Skin of body (tissue), 2 donors: Measurements from ENCODE around the gene ZNF814. TPM values are rescaled to one million over a fixed set of nuclear protein-coding genes. Genes with fewer than 3 reads are reported as not detected.
"Not testable (repeated sequence)": the region's sequence is repeated elsewhere in the genome, so short reads cannot be mapped to it uniquely, and the experiment has no call there.

Experiments used
- DNase-seq: peaks from one replicate; lab custom pipeline; 2025; lab: John Stamatoyannopoulos, UW
- total RNA-seq: library from RNA; depleted of rRNA; stranded (reverse); fragments of >200 nt; gene quantifications from one replicate; pipeline ENCODE4 v1.2.3, GENCODE V29; 2014

The ZNF814 gene
- total RNA-seq, 1 donor from 2014 or later, result 15.6 TPM

DNA sequence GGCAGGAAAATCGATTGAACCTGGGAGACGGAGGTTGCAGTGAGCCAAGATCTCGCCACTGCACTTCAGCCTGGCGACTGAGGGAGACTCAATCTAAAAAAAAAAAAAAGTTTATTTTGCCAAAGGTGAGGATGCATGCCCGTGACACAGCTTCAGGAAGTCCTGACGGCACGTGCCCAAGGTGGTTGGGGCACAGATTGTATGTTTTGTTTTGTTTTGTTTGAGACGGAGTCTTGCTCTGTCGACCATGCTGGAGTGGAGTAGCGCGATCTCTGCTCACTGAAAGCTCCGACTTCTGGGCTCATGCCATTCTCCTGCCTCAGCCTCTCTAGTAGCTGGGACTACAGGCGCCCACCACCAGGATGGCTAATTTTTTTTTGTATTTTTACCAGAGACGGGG is 70.9 kb downstream of the ZNF814 start:
- DNase-seq, result no peak

DNA sequence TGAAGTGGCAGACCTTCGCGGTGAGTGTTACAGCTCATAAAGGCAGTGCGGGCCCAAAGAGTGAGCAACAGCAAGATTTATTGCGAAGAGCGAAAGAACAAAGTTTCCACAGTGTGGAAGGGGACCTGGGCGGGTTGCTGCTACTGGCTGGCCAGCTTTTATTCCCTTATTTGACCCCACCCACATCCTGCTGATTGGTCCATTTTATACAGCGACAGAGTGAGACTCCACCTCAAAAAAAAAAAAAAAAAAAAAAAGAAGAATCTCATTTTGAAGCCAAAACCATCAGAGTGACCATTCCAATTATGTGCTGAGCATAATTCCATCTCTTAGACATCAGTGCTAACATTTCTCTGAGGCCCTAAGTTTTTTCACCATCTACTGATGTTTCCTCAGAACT is 72.2 kb downstream of the ZNF814 start:
- no peak for DNase-seq

DNA sequence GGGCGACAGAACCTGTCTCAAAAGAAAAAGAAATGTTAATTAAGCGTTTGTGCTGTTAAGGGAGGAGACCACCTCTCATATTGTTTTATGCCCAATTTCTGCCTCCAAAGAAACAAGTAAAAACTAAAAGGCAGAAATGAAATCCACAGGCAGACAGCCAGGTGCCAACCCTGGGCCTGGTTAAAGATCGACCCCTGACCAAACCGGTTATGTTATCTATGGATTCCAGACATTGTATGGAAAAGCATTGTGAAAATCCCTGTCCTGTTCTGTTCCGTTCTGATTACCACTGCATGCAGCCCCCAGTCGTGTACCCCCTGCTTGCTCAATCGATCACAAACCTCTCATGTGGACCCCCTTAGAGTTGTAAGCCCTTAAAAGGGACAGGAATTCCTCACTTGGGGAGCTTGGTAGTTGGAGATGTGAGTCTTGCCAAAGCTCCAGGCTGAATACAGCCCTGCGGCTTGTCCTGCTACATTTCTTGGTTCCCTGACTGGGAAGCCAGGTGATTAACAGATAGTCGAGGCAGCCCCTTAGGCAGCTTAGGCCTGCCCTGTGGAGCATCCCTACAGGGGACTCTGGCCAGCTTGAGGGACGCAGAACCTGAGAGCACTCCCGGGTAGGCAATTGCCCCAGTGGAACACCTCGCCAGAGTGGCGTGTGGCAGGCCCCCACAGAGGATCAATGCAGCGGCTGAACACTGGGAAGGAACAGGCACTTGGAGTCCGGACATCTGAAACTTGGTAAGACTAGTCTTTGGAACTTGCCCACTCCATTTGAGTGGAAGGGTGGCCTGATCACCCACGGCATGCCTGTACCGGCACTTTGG is 73.4 kb downstream of the ZNF814 start:
- DNase-seq, result no peak

DNA sequence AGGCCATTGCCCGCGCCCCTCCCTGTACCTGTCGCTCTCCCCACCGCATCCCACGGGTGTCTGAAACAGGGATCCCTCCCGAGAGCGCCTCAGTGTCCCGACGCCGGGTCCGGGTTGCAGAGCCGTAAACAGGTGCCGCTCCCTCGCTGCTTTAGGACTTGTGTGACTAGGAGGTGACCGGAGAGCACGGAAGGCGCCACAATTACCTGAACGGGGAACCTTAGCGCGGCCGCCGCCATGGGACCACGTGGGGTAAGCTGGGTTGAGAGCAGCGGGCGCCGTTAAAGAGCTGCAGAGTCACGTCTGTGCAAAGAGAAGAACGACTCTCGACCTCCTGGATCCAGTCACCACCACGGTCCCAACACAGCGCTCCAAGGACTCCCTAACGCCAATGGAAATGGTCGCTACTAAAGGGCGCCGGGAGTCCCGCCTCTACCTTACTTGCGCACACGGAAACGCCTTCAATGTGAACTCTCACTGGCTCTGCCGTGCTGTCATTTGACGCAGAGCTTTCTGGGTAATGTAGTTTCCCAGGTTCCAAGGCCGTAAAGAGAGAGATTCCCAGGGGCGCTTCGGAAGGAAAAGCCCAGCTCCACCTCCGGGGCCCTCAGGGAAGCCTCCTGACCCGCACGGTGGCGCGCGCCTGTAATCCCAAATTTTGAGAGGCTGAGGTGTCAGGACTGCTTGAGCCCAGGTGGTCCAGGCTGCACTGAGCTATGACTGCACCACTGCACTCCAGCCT is 74.2 kb downstream of the ZNF814 start, which contains the start of gene ZNF552:
Gene ZNF552, minus strand, starts transcription at position 409 of the 742 bp plus-strand sequence. Its CDS starts 170 bp downstream, at position 239.
- peak; percentile 91 for DNase-seq

DNA sequence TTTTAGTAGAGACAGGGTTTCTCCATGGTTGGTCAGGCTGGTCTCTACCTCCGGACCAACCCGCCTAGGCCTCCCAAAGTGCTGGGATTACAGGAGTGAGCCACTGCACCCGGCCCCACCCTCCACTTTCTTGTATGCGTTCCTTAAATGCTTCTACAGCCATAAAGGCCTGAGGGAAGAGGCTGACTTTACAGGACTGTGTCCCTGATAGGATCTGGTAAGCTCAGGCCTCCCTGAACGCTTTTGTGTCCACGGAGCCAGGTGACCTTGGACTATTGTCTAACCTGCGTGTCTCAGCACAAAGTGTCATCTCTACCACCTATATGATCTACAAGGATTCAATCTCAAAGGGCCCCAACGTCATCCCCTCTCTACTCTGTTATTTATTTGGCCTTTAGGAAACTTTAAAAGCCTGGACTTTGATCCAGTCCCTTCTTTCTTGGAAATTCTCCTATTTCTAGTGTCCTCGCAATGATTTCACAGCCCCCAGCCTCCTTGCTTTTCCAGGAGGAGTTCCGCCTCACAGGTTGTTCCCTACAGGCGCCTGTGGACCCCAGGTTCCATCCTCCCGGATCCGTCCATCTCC is 74.8 kb downstream of the ZNF814 start:
- DNase-seq, result no peak

DNA sequence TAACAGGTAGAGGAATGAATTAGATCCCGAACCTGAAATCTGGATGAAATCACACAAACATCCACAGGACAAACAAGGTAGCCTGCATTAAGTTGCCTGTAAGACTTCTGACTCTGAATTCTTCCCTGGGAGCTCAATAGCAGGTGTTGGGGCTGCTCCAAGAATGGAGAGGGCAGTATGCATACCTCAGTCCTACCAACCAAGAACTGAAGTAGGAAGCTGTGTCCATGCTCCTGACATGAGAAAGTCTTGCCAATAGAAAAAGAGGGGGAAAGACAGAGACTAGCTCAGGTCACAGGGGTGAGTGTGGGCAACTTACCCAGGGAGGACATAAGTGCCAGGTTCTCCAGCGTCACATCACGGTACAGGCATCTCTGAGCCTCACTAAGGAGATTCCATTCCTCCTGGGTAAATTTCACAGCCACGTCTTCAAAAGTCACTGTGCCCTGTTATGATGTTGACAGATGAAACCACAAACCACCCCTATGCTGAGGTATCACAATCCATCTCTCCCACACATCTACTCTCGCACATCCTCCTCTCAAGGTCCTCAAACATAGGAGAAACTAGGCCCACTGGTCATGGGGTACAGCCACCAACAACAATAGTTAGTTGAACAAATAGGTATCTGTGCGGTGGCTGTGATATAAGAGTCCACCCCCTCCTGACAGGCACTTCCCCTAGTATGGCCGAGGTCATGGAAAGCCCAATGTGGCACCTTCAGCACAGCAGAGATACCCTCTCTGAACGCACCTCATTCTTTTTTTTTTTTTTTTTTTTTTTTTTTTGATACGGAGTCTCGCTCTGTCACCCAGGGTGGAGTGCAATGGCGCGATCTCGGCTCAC is 75.6 kb downstream of the ZNF814 start:
- DNase-seq, result not testable (repeated sequence)

DNA sequence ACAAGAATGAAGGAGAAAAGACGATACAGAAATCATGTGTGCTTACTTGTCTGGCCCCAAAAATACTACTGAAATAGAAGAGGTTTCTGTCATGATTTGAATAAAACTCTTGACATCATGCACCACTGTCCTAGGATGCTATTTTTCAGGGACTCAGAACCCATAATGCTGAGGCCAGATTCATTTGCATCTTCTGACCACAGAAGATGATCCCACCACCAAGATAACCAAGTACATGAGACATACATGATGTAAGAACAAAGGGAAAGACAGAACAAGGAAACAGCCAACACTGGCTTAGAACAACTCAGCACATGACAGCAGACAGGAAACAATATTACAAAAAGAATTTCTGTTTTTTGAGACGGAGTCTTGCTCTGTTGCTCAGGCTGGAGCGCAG is 76.6 kb downstream of the ZNF814 start:
- DNase-seq, result no peak

DNA sequence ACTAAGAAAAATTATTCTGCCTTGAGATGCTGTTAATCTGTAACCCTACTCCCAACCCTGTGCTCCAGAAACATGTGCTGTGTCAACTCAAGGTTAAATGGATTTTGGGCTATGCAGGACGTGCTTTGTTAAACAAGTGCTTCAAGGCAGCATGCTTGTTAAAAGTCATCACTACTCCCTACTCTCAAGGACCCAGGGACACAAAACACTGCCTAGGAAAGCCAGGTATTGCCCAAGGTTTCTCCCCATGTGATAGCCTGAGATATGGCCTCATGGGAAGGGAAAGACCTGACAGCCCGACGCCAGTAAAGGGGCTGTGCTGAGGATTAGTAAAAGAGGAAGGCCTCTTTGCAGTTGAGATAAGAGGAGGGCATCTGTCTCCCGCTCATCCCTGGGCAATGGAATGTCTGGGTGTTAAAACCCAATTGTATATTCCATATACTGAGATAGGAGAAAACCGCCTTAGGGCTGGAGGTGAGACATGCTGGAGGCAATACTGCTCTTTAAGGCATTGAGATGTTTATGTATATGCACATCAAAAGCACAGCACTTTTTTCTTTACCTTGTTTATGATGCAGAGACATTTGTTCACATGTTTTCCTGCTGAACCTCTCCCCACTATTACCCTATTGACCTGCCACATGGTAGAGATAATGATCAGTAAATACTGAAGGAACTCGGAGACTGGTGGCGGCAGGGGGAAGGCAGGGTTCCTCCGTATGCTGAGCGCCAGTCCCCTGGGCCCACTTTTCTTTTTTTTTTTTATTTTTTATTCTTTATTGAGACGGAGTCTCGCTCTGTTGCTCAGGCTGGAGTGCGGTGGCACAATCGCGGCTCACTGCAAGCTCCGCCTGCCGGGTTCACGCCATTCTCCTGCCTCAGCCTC is 78.2 kb downstream of the ZNF814 start:
- not testable (repeated sequence) for DNase-seq

DNA sequence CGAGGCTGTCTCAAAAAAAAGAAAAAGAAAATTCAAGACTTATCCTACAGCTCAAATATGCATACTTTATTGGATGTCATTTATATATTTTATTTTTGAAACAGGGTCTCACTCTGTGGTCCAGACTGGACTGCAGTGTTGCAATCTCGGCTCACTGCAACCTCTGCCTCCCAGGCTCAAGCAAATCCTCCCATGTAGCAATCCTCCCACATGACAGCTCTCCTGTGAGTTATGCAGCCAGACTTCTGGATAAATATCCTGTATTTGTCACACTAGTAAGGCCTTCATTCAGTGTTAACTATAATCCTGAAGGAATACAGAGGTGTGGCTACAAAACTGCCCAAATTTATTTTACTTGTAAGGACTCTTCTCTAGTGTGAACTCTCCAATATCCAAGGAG is 81.3 kb downstream of the ZNF814 start:
- no peak for DNase-seq

DNA sequence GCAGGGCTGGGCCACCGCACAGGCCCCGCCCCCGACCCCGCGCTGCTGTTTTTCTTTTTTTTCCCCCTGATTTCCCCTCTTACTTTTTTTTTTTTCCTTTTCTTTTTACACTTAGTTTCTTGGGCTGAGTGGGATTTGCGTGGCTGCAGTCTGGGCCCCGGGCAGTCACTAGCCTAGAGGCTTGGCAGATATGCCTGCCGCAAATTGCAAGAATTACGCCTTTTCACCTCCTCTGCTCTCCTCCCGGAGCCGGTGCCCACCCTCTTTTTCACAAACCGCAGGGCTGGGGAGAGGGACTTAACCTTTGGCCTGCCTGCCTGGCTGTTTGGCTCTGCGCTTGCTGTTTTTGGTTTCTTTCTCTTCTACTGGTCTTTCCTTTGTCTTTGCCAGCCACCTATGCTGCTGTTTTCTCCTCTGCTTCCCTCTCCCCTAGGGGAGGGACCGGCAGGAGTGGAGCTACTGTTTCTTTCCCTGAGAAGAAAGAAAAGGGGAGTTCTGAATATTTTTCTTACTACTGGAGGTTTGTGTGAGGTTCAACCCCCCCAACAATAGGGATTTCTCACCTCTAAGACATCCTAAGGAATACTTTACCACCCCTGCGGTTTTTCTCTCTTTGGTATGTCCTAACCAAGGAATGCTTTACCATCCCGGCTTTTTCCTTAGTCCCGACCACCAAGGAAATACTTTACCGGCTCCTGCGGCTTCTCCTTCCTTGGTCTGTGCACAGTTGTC is 85.1 kb downstream of the ZNF814 start:
- no peak for DNase-seq

DNA sequence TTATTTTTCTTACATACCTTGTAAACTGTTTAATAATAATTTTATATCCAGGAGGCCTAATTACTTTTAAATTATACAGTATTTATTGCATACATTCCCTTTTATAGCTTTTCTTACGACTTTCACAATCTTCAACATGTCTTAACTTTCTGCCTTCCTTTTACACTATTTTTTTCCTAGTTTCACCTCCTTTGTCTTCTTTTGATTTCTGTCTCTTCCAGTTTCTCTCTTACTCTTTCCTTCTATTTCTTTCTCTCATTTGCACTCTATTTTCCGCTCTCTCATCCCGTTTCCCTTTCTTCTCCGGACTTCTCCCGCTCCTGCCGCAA is 85.6 kb downstream of the ZNF814 start:
- peak; percentile 23 for DNase-seq

DNA sequence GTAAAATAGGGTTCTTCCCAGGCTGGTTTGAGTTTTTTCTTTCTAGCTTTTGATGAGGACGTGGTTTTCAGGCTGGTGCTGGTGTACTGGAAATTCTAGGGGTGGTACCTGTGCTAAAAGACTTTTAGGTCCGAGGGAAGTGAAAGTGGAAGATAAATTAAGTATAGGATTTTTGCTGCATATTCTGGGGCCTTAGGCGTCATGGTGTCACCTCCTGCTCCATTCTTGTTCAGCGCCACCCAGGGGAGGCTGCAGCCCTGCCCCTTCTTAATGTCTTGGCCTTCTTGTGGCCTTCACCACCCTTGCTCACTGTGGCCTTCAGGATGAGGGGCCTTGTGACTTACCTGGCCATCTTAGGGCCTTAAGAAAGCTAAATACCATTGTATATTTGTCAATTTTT is 86.6 kb downstream of the ZNF814 start:
- no peak for DNase-seq

DNA sequence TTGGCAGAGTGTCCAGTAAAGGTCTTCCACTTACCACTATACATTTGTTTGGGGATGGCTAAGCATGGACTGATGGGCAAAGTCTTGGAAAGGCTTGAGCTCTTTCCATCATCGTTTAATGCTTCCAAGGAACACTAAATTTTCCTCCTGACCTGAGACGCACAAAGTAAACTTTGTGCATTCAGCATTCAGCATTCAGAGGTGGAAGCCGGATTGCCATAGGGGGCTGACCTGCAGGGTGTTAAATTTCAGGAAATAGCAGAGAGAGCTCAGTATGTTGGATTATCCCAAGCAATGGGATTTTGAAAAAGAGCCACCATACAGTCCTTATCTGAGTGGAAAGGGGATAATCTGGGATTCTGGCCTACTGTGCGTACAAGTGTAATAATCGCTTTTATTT is 88.1 kb downstream of the ZNF814 start:
- DNase-seq, result no peak

Other genes with a start within 250 kb of the ZNF814 start
- gene ZSCAN4, start 220.1 kb downstream of the ZNF814 start, total RNA-seq, result not detected
- gene ZNF551, start 207.1 kb downstream of the ZNF814 start, total RNA-seq, result 11.7 TPM
- gene ZNF154, start 179.8 kb downstream of the ZNF814 start, total RNA-seq, result 11.9 TPM
- gene ZNF671, start 161.4 kb downstream of the ZNF814 start, total RNA-seq, result 6.5 TPM
- 18.1 TPM for gene ZNF776, start 142.2 kb downstream of the ZNF814 start, total RNA-seq
- 23.9 TPM for gene ZNF586, start 119.4 kb downstream of the ZNF814 start, total RNA-seq
- 8.8 TPM for gene ZNF552, start 74.1 kb downstream of the ZNF814 start, total RNA-seq
- 18.3 TPM for gene ZNF587B, start 58.7 kb downstream of the ZNF814 start, total RNA-seq
- gene ZNF587, start 39.2 kb downstream of the ZNF814 start, total RNA-seq, result 26.5 TPM
- 20.1 TPM for gene ZNF417, start 27.6 kb upstream of the ZNF814 start, total RNA-seq
- 8.6 TPM for gene ZNF418, start 46.4 kb upstream of the ZNF814 start, total RNA-seq
- 9.6 TPM for gene ZNF256, start 58.7 kb upstream of the ZNF814 start, total RNA-seq
- gene C19orf18, start 85.5 kb upstream of the ZNF814 start, total RNA-seq, result 0.89 TPM
- 18.0 TPM for gene ZNF606, start 113.8 kb upstream of the ZNF814 start, total RNA-seq
- gene ZSCAN1, start 145.0 kb upstream of the ZNF814 start, total RNA-seq, result 0.30 TPM
- 9.5 TPM for gene ZNF135, start 170.2 kb upstream of the ZNF814 start, total RNA-seq
- gene ZSCAN18, start 209.2 kb upstream of the ZNF814 start, total RNA-seq, result 50.3 TPM